HG03103 (cell line): ENCODE results near the gene CD19.
"Not testable (repeated sequence)": the region's sequence is repeated elsewhere in the genome, so short reads cannot be mapped to it uniquely, and the experiment has no call there.

ENCODE experiments used
- ATAC-seq: cut with Tn5 transposase; IDR thresholded peaks from one replicate; pipeline ENCODE4 v1.9.1; 2021; ENCODE audit warnings: low read depth; ENCODE audit not compliant: unreplicated experiment

Gene CD19

GRCh38 chr16:28980330-28980729 lies 48.6 kb downstream of the CD19 start:
- ATAC-seq, result not testable (repeated sequence)

GRCh38 chr16:28980929-28981328 lies 49.2 kb downstream of the CD19 start:
- ATAC-seq, result no peak

- no peak for ATAC-seq
Measured at GRCh38 chr16:28981517-28981916, 49.7 kb downstream of the CD19 start.

- no peak for ATAC-seq
Measured at GRCh38 chr16:28982418-28982817, 50.6 kb downstream of the CD19 start.

- ATAC-seq, result no peak
Measured at GRCh38 chr16:28982949-28983348, 51.2 kb downstream of the CD19 start.

- ATAC-seq, result no peak
Measured at GRCh38 chr16:28983644-28984043, 51.9 kb downstream of the CD19 start.

GRCh38 chr16:28984091-28984490 lies 52.3 kb downstream of the CD19 start:
- no peak for ATAC-seq

GRCh38 chr16:28984619-28985135 lies 52.9 kb downstream of the CD19 start, which contains the start of gene LAT:
LAT (plus strand) TSS chr16:28985052; CDS start chr16:28985418, 366 bp downstream.
- no peak for ATAC-seq

- ATAC-seq, result no peak
Measured at GRCh38 chr16:28985211-28986041, 53.7 kb downstream of the CD19 start.

GRCh38 chr16:28986046-28986445 lies 54.3 kb downstream of the CD19 start:
- ATAC-seq, result no peak

GRCh38 chr16:28986492-28986891 lies 54.7 kb downstream of the CD19 start:
- no peak for ATAC-seq

GRCh38 chr16:28987170-28987853 lies 55.5 kb downstream of the CD19 start:
- no peak for ATAC-seq
